Brain microvascular endothelial cell (primary cell): Measurements from ENCODE around the gene SLC22A12.

Experiments
- DNase-seq: peaks from one replicate; pipeline ENCODE4 v3.0.0-alpha.2; 2020
- H3K27ac ChIP-seq: fragments of 250-450 bp; sonication (Bioruptor Pico); 2 replicates; pipeline ENCODE4 v1.5.1; 2020; ENCODE audit warnings: mild to moderate bottlenecking, moderate library complexity
- H3K27me3 ChIP-seq: fragments of 250-450 bp; sonication (Bioruptor Pico); replicated peaks from 2 replicates; pipeline ENCODE4 v1.5.1; 2020; ENCODE audit warnings: mild to moderate bottlenecking
- H3K36me3 ChIP-seq: fragments of 250-450 bp; sonication (Bioruptor Pico); replicated peaks from 2 replicates; pipeline ENCODE4 v1.5.1; 2020; ENCODE audit warnings: mild to moderate bottlenecking
- H3K4me3 ChIP-seq: 2 replicates; pipeline ENCODE4 v1.5.1; 2011; ENCODE audit warnings: low read depth, mild to moderate bottlenecking, control low read depth, low read length, moderate library complexity
- CTCF ChIP-seq: IDR thresholded peaks from 2 replicates; pipeline ENCODE4 v1.5.1; 2011; ENCODE audit warnings: low read depth, mild to moderate bottlenecking, moderate library complexity, low read length, control low read depth, inconsistent platforms; ENCODE audit errors: missing control alignments
- in situ Hi-C: cut with HindIII; loops from 2 replicates; pipeline ENCODE4 v1.10.0; 2017; ENCODE audit warnings: low sequenced_read_pairs, low pct_ligation_motif_present

Gene SLC22A12

GRCh38 chr11:64598797-64599697 is 8.0 kb downstream of the SLC22A12 start:
- no peaks in the 10 kb centered on the region for H3K36me3 ChIP-seq
- no peak overlapping the region for H3K4me3 ChIP-seq
- in situ Hi-C loops = no loop called here
- H3K27me3 ChIP-seq = no peaks in the 10 kb centered on the region
- DNase-seq = no peak
- TF ChIP-seq CTCF = no peak
- no peak overlapping the region for H3K27ac ChIP-seq

- no peak for DNase-seq
- peaks cover under 1% of the 10 kb centered on the region for H3K27me3 ChIP-seq
These were observed 8.7 kb downstream of the SLC22A12 start for GRCh38 chr11:64599698-64600211.

GRCh38 chr11:64600281-64600992 is 9.4 kb downstream of the SLC22A12 start:
- peaks cover 5% of the 10 kb centered on the region for H3K27me3 ChIP-seq
- H3K27ac ChIP-seq = no peak overlapping the region
- no peak for DNase-seq
- no peak for TF ChIP-seq CTCF
- no peak overlapping the region for H3K4me3 ChIP-seq
- no peaks in the 10 kb centered on the region for H3K36me3 ChIP-seq
- in situ Hi-C loops = no loop called here

More at GRCh38 chr11:64599698-64600211, 8.7 kb downstream of the SLC22A12 start:
- TF ChIP-seq CTCF = no peak
- H3K27ac ChIP-seq = no peak overlapping the region
- H3K4me3 ChIP-seq = no peak overlapping the region
- in situ Hi-C loops = no loop called here
- no peaks in the 10 kb centered on the region for H3K36me3 ChIP-seq

GRCh38 chr11:64601605-64602465 is 10.8 kb downstream of the SLC22A12 start:
- H3K4me3 ChIP-seq = no peak overlapping the region
- in situ Hi-C loops = no loop called here
- peaks cover 10% of the 10 kb centered on the region for H3K27me3 ChIP-seq
- H3K27ac ChIP-seq = no peak overlapping the region
- H3K36me3 ChIP-seq = no peaks in the 10 kb centered on the region
- no peak for TF ChIP-seq CTCF
- no peak for DNase-seq

GRCh38 chr11:64602466-64603070 is 11.5 kb downstream of the SLC22A12 start:
- H3K36me3 ChIP-seq = no peaks in the 10 kb centered on the region
- peaks cover 10% of the 10 kb centered on the region for H3K27me3 ChIP-seq
- no peak overlapping the region for H3K4me3 ChIP-seq
- no peak for TF ChIP-seq CTCF
- no peak overlapping the region for H3K27ac ChIP-seq
- in situ Hi-C loops = no loop called here
- DNase-seq = no peak
